B cell (primary cell): ENCODE results near the gene RNF7. TPM values are rescaled to one million over a fixed set of nuclear protein-coding genes. Genes with fewer than 3 reads are reported as not detected.

Experiments
- ATAC-seq: fragments of 200-7000 bp; cut with Tn5 transposase; one replicate; pipeline ENCODE4 v1.10.0; 2021; ENCODE audit warnings: low read depth, mild to moderate bottlenecking, moderate number of reproducible peaks, moderate library complexity
- CTCF ChIA-PET: fragments of 350-600 bp; sonication (Branson Sonifier 250); formaldehyde crosslinking; loops from one replicate; lab custom pipeline; 2021; ENCODE audit warnings: antibody characterized with exemption, inconsistent platforms; lab: Charles Lee
- POLR2A ChIA-PET: fragments of 350-600 bp; sonication (Branson Sonifier 250); formaldehyde crosslinking; loops from one replicate; lab custom pipeline; 2021; ENCODE audit warnings: antibody characterized with exemption; lab: Charles Lee
- DNase-seq: peaks from one replicate; pipeline ENCODE4 v3.0.0; 2013
- H2AFZ ChIP-seq: 2 replicates; pipeline ENCODE4 v1.6.1; 2012; ENCODE audit warnings: mild to moderate bottlenecking, low read depth, low read length; ENCODE audit not compliant: insufficient read depth, poor library complexity, severe bottlenecking
- H3K27ac ChIP-seq, 2 donors: 1 replicate in 1 of 2; 2 replicates in 1 of 2; pipeline ENCODE4 v1.5.1; 2012 to 2013; ENCODE audit warnings: low read length in 2 of 2, mild to moderate bottlenecking in 2 of 2, moderate library complexity in 1 of 2
- H3K27me3 ChIP-seq, 4 experiments: fragments of 200-600 bp in 1 of 4; sonication (generic) in 1 of 4; replicated peaks in 1 of 4; 1 replicate in 2 of 4; 2 replicates in 2 of 4; pipeline versions ENCODE4 v1.6.1 to v1.7.0; 2013 to 2016; ENCODE audit warnings: low read length in 3 of 4, mild to moderate bottlenecking in 2 of 4, mixed read lengths in 1 of 4, moderate library complexity in 1 of 4; ENCODE audit not compliant: insufficient read depth in 4 of 4, control insufficient read depth in 3 of 4; ENCODE audit errors: control extremely low read depth in 1 of 4
- H3K36me3 ChIP-seq, 2 experiments: replicated peaks in 1 of 2; 1 replicate in 1 of 2; 2 replicates in 1 of 2; pipeline versions ENCODE4 v1.6.1 to v1.7.1; 2013; ENCODE audit warnings: low read length in 1 of 2; ENCODE audit not compliant: insufficient read depth in 2 of 2, control insufficient read depth in 1 of 2; ENCODE audit errors: control extremely low read depth in 1 of 2, extremely low read depth in 1 of 2
- H3K4me1 ChIP-seq, 2 donors: fragments of 200-600 bp in 1 of 2; sonication (generic) in 1 of 2; 1 replicate in 1 of 2; 2 replicates in 1 of 2; pipeline versions ENCODE4 v1.5.1 to v1.6.1; 2013 to 2017; ENCODE audit warnings: low read length in 2 of 2; ENCODE audit not compliant: control insufficient read depth in 2 of 2, insufficient read depth in 2 of 2
- H3K4me2 ChIP-seq: replicated peaks from 2 replicates; pipeline ENCODE3; 2012; ENCODE audit warnings: mild to moderate bottlenecking, low read depth, low read length; ENCODE audit not compliant: poor library complexity, severe bottlenecking
- H3K4me3 ChIP-seq, 5 experiments: fragments of 200-600 bp in 1 of 5; sonication (generic) in 1 of 5; 1 replicate in 3 of 5; 2 replicates in 2 of 5; pipeline versions ENCODE4 v1.5.1 to v1.7.0; 2011 to 2016; ENCODE audit warnings: low read length in 4 of 5, mild to moderate bottlenecking in 4 of 5, low read depth in 2 of 5, control low read depth in 1 of 5, moderate library complexity in 1 of 5; ENCODE audit not compliant: insufficient read depth in 1 of 5; ENCODE audit errors: control extremely low read depth in 1 of 5, extremely low read depth in 1 of 5
- H3K79me2 ChIP-seq: fragments of 200-600 bp; sonication (generic); one replicate; pipeline ENCODE4 v1.6.0; 2016; ENCODE audit warnings: low read length; ENCODE audit not compliant: control insufficient read depth, insufficient read depth
- H3K9ac ChIP-seq: fragments of 200-600 bp; sonication (generic); 2 replicates; pipeline ENCODE4 v1.6.1; 2017; ENCODE audit warnings: mild to moderate bottlenecking, low read length, moderate library complexity
- H3K9me3 ChIP-seq, 3 donors: one replicate each; pipeline versions ENCODE4 v1.6.1 to v1.7.1; 2013; ENCODE audit warnings: low read length in 2 of 3; ENCODE audit not compliant: control insufficient read depth in 2 of 3, insufficient read depth in 1 of 3; ENCODE audit errors: control extremely low read depth in 1 of 3
- H4K20me1 ChIP-seq: 2 replicates; pipeline ENCODE4 v1.6.0; 2012; ENCODE audit warnings: mild to moderate bottlenecking, low read length; ENCODE audit not compliant: insufficient read depth, control insufficient read depth, poor library complexity, severe bottlenecking
- H3K27ac Mint-ChIP-seq: one replicate; pipeline ENCODE4 v1.8.0; 2021; ENCODE audit warnings: mixed read lengths
- H3K27me3 Mint-ChIP-seq: one replicate; pipeline ENCODE4 v1.8.0; 2021; ENCODE audit warnings: mixed read lengths
- H3K4me1 Mint-ChIP-seq: one replicate; pipeline ENCODE4 v1.8.0; 2021; ENCODE audit warnings: mixed read lengths
- H3K4me3 Mint-ChIP-seq: one replicate; pipeline ENCODE4 v1.8.0; 2021; ENCODE audit warnings: mixed read lengths
- H3K9me3 Mint-ChIP-seq: one replicate; pipeline ENCODE4 v1.8.0; 2022; ENCODE audit warnings: mixed read lengths; ENCODE audit not compliant: insufficient read depth
- CTCF ChIP-seq: fragments of 200-600 bp; IDR thresholded peaks from one replicate; pipeline ENCODE4 v1.8.0; 2022; ENCODE audit warnings: antibody characterized with exemption, mild to moderate bottlenecking
- EZH2 ChIP-seq: IDR thresholded peaks from 2 replicates; pipeline ENCODE4 v1.6.1; 2012; ENCODE audit warnings: borderline replicate concordance, low read depth, mild to moderate bottlenecking, moderate library complexity, low read length; ENCODE audit not compliant: insufficient read depth, poor library complexity, severe bottlenecking
- WGBS: methylation state at CpG from one replicate; pipeline ENCODE4 v1.1.5; 2013; ENCODE audit warnings: missing lambda C conversion rate; ENCODE audit not compliant: insufficient coverage; 5-methylcytosine and 5-hydroxymethylcytosine counted together
- intact Hi-C: fragments of 100-400 bp; cut with micrococcal nuclease; formaldehyde crosslinking; loops from one replicate; pipeline ENCODE4 v1.10.0; 2022
- polyA plus RNA-seq: library from polyadenylated mRNA; depleted of rRNA; stranded (reverse); fragments of >200 nt; gene quantifications from 2 replicates; pipeline ENCODE4 v1.2.3, GENCODE V29; 2012
- total RNA-seq, 2 donors: library from RNA; stranded (reverse); fragments of 120-200 nt in 1 of 2; gene quantifications; 1 replicate in 1 of 2; 2 replicates in 1 of 2; pipeline versions ENCODE4 v1.2.3 to v1.2.4, GENCODE V29; 2013 to 2022

The RNF7 gene
- total and polyA plus RNA-seq, 2 donors (not counting 1 experiment from before 2014, with no cell fraction given) = 38.0 to 40.9 TPM

GRCh38 chr3:141710888-141711616 is 27.0 kb upstream of the RNF7 start:
- Mint-ChIP-seq H3K4me1 (no peaks in the 10 kb centered on the region), H3K27me3 (no peaks in the 10 kb centered on the region), H3K27ac (no peak overlapping the region), H3K9me3 (no peaks in the 10 kb centered on the region), H3K4me3 (no peak overlapping the region)
- H3K4me3 ChIP-seq = no peak overlapping the region
- no peaks in the 10 kb centered on the region for H4K20me1 ChIP-seq
- CTCF ChIA-PET = no interaction called here
- ATAC-seq = no peak
- H3K36me3 ChIP-seq = no peaks in the 10 kb centered on the region
- no peak overlapping the region for H3K9ac ChIP-seq
- POLR2A ChIA-PET = no interaction called here
- H3K27ac ChIP-seq = no peak overlapping the region
- no peaks in the 10 kb centered on the region for H3K79me2 ChIP-seq
- no peaks in the 10 kb centered on the region for H3K9me3 ChIP-seq
- TF ChIP-seq CTCF (no peak), EZH2 (no peak)
- no peaks in the 10 kb centered on the region for H3K4me1 ChIP-seq
- 93% methylated on average over 4 of the region's 6 CpGs for WGBS
- no peak for DNase-seq
- intact Hi-C loops = no loop called here
- no peak overlapping the region for H2AFZ ChIP-seq
- H3K27me3 ChIP-seq = no peaks in the 10 kb centered on the region
- H3K4me2 ChIP-seq = no peak overlapping the region

GRCh38 chr3:141714671-141715070 is 23.4 kb upstream of the RNF7 start:
- Histone ChIP-seq H3K4me3 (no peak overlapping the region), H3K4me1 (no peaks in the 10 kb centered on the region), H3K36me3 (no peaks in the 10 kb centered on the region), H2AFZ (no peak overlapping the region), H3K9ac (no peak overlapping the region), H3K27ac (no peak overlapping the region), H3K27me3 (peaks cover 0 to 2% (median 0%) of the 10 kb centered on the region in 4 experiments), H3K9me3 (peaks cover 0 to 3% (median 0%) of the 10 kb centered on the region in 3 donors), H3K79me2 (no peaks in the 10 kb centered on the region), H4K20me1 (no peaks in the 10 kb centered on the region), H3K4me2 (no peak overlapping the region)
- CTCF ChIA-PET = interaction anchor here (0.7 kb wide), 1 partner anchor 1634 kb away, joined by 3 read pairs; no protein-coding TSS in a partner anchor
- Mint-ChIP-seq H3K27me3 (peaks cover 4% of the 10 kb centered on the region), H3K4me1 (no peaks in the 10 kb centered on the region), H3K27ac (no peak overlapping the region), H3K4me3 (no peak overlapping the region), H3K9me3 (no peaks in the 10 kb centered on the region)
- intact Hi-C loops = no loop called here
- DNase-seq = no peak
- TF ChIP-seq CTCF = no peak
- POLR2A ChIA-PET = no interaction called here
- whole genome bisulfite sequencing = no CpG with 5 or more reads among the region's 1 CpG
- ATAC-seq = no peak
